ENCODE measurements around the gene MYLK.
A peak's percentile ranks its signal among the peaks of the same experiment; 100 is the strongest.
"Not testable (repeated sequence)": the region's sequence is repeated elsewhere in the genome, so short reads cannot be mapped to it uniquely, and the experiment has no call there.

MYLK gene

GRCh38 chr3:123884203-123884831 is at the start of gene MYLK:
MYLK (minus strand) TSS chr3:123884332; CDS start chr3:123793841, 90,491 bp downstream.
- DNase-seq (ENCODE audit: low read depth in 4 of 4, low spot score in 1 of 4) = peak in 2 of 4 experiments; percentile 2 to 33

- DNase-seq (ENCODE audit: low read depth in 4 of 4, low spot score in 1 of 4) = no peak
Measured at GRCh38 chr3:123930445-123930844, 46.3 kb upstream of the MYLK start.

GRCh38 chr3:123929325-123929724 is 45.2 kb upstream of the MYLK start:
- no peak for DNase-seq (ENCODE audit: low read depth in 4 of 4, low spot score in 1 of 4)

- DNase-seq (ENCODE audit: low read depth in 4 of 4, low spot score in 1 of 4) = no peak
Measured at GRCh38 chr3:123926396-123926795, 42.3 kb upstream of the MYLK start.

- no peak for DNase-seq (ENCODE audit: low read depth in 4 of 4, low spot score in 1 of 4)
Measured at GRCh38 chr3:123920868-123921267, 36.7 kb upstream of the MYLK start.

- DNase-seq (ENCODE audit: low read depth in 4 of 4, low spot score in 1 of 4) = no peak
Measured at GRCh38 chr3:123920383-123920782, 36.3 kb upstream of the MYLK start.

- no peak for DNase-seq (ENCODE audit: low read depth in 4 of 4, low spot score in 1 of 4)
Measured at GRCh38 chr3:123919353-123919752, 35.2 kb upstream of the MYLK start.

- DNase-seq (ENCODE audit: low read depth in 4 of 4, low spot score in 1 of 4) = no peak
Measured at GRCh38 chr3:123914829-123915228, 30.7 kb upstream of the MYLK start.

GRCh38 chr3:123909785-123910184 is 25.7 kb upstream of the MYLK start:
- no peak for DNase-seq (ENCODE audit: low read depth in 4 of 4, low spot score in 1 of 4)

GRCh38 chr3:123907720-123908119 is 23.6 kb upstream of the MYLK start:
- no peak for DNase-seq (ENCODE audit: low read depth in 4 of 4, low spot score in 1 of 4)

- DNase-seq (ENCODE audit: low read depth in 4 of 4, low spot score in 1 of 4) = no peak
Measured at GRCh38 chr3:123899300-123899865, 15.3 kb upstream of the MYLK start.

- no peak for DNase-seq (ENCODE audit: low read depth in 4 of 4, low spot score in 1 of 4)
Measured at GRCh38 chr3:123893012-123893411, 8.9 kb upstream of the MYLK start.

- no peak for DNase-seq (ENCODE audit: low read depth in 4 of 4, low spot score in 1 of 4)
Measured at GRCh38 chr3:123892195-123892594, 8.1 kb upstream of the MYLK start.

- DNase-seq (ENCODE audit: low read depth in 4 of 4, low spot score in 1 of 4) = not testable (repeated sequence)
Measured at GRCh38 chr3:123890991-123891390, 6.9 kb upstream of the MYLK start.

GRCh38 chr3:123890162-123890561 is 6.0 kb upstream of the MYLK start:
- not testable (repeated sequence) for DNase-seq (ENCODE audit: low read depth in 4 of 4, low spot score in 1 of 4)

- no peak for DNase-seq (ENCODE audit: low read depth in 4 of 4, low spot score in 1 of 4)
Measured at GRCh38 chr3:123884993-123885392, 861 bp upstream of the MYLK start.

- DNase-seq (ENCODE audit: low read depth in 4 of 4, low spot score in 1 of 4) = no peak
Measured at GRCh38 chr3:123883701-123884202, 380 bp downstream of the MYLK start.

- no peak for DNase-seq (ENCODE audit: low read depth in 4 of 4, low spot score in 1 of 4)
Measured at GRCh38 chr3:123883111-123883510, 1.0 kb downstream of the MYLK start.

GRCh38 chr3:123881771-123882170 is 2.4 kb downstream of the MYLK start:
- DNase-seq (ENCODE audit: low read depth in 4 of 4, low spot score in 1 of 4) = no peak

- no peak for DNase-seq (ENCODE audit: low read depth in 4 of 4, low spot score in 1 of 4)
Measured at GRCh38 chr3:123880998-123881561, 3.1 kb downstream of the MYLK start.

- no peak for DNase-seq (ENCODE audit: low read depth in 4 of 4, low spot score in 1 of 4)
Measured at GRCh38 chr3:123878807-123879206, 5.3 kb downstream of the MYLK start.

- DNase-seq (ENCODE audit: low read depth in 4 of 4, low spot score in 1 of 4) = no peak
Measured at GRCh38 chr3:123877965-123878364, 6.2 kb downstream of the MYLK start.

- no peak for DNase-seq (ENCODE audit: low read depth in 4 of 4, low spot score in 1 of 4)
Measured at GRCh38 chr3:123877466-123877865, 6.7 kb downstream of the MYLK start.

Data from stimulated activated CD4-positive, alpha-beta T cell treated with anti-CD3 and anti-CD28 coated beads, Interleukin-1b, Interleukin-23, amount 100 ng/mL, for 24 hours (primary cell).